ENCODE measurements around the gene GTSE1.

DNA sequence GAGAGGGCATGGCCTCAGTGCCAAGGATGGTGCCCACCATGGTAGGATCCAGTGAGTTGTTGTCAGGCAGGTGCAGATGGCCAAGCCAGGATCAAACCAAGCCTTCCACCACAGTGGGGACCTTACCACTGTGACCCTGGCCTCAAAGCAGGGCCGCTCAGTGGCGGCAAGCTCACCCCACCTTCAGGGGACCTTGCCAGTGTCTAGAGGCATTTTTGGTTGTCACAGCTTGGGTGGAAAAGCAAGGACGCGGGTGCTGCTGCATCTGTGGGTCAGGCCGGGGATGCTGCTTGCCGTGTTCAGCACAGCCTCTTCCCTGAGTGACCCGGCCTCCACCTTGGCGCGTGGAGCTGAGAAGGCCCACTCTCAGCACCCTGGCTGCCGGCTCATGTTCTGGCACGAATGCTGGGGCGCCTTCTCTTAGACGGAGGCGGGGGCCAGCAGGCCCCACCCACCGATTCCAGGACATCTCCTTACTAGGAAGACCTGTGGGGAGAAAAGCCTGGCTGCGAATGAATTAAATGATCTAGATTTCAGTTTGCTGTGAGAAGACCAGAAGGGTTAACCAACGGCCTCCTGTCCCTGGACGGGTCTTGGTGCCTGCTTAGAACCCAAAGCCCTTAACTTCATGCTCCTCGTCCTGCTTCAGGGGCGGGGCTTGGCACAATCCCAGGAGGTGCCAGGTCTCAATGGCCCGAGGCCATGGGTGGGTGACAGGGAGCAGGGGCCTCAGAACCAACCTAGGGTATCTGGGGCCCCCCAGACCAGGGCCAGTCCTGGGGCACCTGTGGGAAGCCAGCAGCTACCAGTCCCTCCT is 57.7 kb downstream of the GTSE1 start:
- TF ChIP-seq, protein P1, sequence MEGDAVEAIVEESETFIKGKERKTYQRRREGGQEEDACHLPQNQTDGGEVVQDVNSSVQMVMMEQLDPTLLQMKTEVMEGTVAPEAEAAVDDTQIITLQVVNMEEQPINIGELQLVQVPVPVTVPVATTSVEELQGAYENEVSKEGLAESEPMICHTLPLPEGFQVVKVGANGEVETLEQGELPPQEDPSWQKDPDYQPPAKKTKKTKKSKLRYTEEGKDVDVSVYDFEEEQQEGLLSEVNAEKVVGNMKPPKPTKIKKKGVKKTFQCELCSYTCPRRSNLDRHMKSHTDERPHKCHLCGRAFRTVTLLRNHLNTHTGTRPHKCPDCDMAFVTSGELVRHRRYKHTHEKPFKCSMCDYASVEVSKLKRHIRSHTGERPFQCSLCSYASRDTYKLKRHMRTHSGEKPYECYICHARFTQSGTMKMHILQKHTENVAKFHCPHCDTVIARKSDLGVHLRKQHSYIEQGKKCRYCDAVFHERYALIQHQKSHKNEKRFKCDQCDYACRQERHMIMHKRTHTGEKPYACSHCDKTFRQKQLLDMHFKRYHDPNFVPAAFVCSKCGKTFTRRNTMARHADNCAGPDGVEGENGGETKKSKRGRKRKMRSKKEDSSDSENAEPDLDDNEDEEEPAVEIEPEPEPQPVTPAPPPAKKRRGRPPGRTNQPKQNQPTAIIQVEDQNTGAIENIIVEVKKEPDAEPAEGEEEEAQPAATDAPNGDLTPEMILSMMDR (IDR thresholded peaks at IDR 0.05), result no peak
- TF ChIP-seq JUNB (IDR thresholded peaks at IDR 0.05) (no peak), EP300 (IDR thresholded peaks at IDR 0.05) (no peak)
- TF ChIP-seq, protein P2, sequence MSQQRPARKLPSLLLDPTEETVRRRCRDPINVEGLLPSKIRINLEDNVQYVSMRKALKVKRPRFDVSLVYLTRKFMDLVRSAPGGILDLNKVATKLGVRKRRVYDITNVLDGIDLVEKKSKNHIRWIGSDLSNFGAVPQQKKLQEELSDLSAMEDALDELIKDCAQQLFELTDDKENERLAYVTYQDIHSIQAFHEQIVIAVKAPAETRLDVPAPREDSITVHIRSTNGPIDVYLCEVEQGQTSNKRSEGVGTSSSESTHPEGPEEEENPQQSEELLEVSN (IDR thresholded peaks at IDR 0.05; ENCODE audit: borderline replicate concordance, low read depth), result no peak
